GM19324 (cell line): ENCODE data around the gene ZNF385B.

Experiments used
- ATAC-seq: cut with Tn5 transposase; IDR thresholded peaks from one replicate; pipeline ENCODE4 v1.9.1; 2021; ENCODE audit warnings: mild to moderate bottlenecking, moderate library complexity; ENCODE audit not compliant: unreplicated experiment, low FRiP score

ZNF385B gene

GRCh38 chr2:179594268-179595112 lies 266.9 kb downstream of the ZNF385B start:
- no peak for ATAC-seq

GRCh38 chr2:179593323-179593722 lies 268.1 kb downstream of the ZNF385B start:
- ATAC-seq = no peak

GRCh38 chr2:179592167-179592936 lies 269.1 kb downstream of the ZNF385B start:
- ATAC-seq = no peak

GRCh38 chr2:179591690-179592089 lies 269.7 kb downstream of the ZNF385B start:
- no peak for ATAC-seq

GRCh38 chr2:179588486-179589145 lies 272.8 kb downstream of the ZNF385B start:
- ATAC-seq = no peak

- no peak for ATAC-seq
These were observed 276.7 kb downstream of the ZNF385B start for GRCh38 chr2:179584760-179585159.

- no peak for ATAC-seq
These were observed 279.8 kb downstream of the ZNF385B start for GRCh38 chr2:179581605-179582004.

GRCh38 chr2:179580378-179581146 lies 280.9 kb downstream of the ZNF385B start:
- no peak for ATAC-seq

GRCh38 chr2:179579800-179580199 lies 281.6 kb downstream of the ZNF385B start:
- no peak for ATAC-seq

- ATAC-seq = no peak
These were observed 283.1 kb downstream of the ZNF385B start for GRCh38 chr2:179578171-179578916.

- no peak for ATAC-seq
These were observed 287.3 kb downstream of the ZNF385B start for GRCh38 chr2:179574061-179574519.

- ATAC-seq = no peak
These were observed 288.9 kb downstream of the ZNF385B start for GRCh38 chr2:179572544-179572943.

- ATAC-seq = no peak
These were observed 289.7 kb downstream of the ZNF385B start for GRCh38 chr2:179571721-179572120.

- ATAC-seq = no peak
These were observed 290.2 kb downstream of the ZNF385B start for GRCh38 chr2:179571252-179571651.

- ATAC-seq = no peak
These were observed 291.6 kb downstream of the ZNF385B start for GRCh38 chr2:179569831-179570233.

- no peak for ATAC-seq
These were observed 295.6 kb downstream of the ZNF385B start for GRCh38 chr2:179565807-179566206.

GRCh38 chr2:179562330-179562885 lies 299.0 kb downstream of the ZNF385B start:
- ATAC-seq = no peak

- ATAC-seq = no peak
These were observed 299.7 kb downstream of the ZNF385B start for GRCh38 chr2:179561702-179562101.

GRCh38 chr2:179560257-179560735 lies 301.1 kb downstream of the ZNF385B start:
- ATAC-seq = no peak
